Stimulated activated CD8-positive, alpha-beta memory T cell treated with anti-CD3 and anti-CD28 coated beads, Interleukin-12 subunit alpha, Interleukin-12 subunit beta, amount 100 ng/mL, for 1 hour (primary cell): ENCODE results near the gene BLTP2.
A peak's percentile ranks its signal among the peaks of the same experiment; 100 is the strongest.

ENCODE experiments used
- DNase-seq: peaks from one replicate; pipeline ENCODE4 v3.0.0-alpha.2; 2020; ENCODE audit warnings: low read depth

BLTP2 gene

GRCh38 chr17:28598799-28599310, 46.1 kb downstream of the BLTP2 start, which contains the start of gene SPAG5:
TSS of gene SPAG5 (minus strand) at chr17:28599025. CDS start at chr17:28598946, 79 bp downstream.
- peak; percentile 89 for DNase-seq

- no peak for DNase-seq
Measured at GRCh38 chr17:28598389-28598788, 46.6 kb downstream of the BLTP2 start.

DNA sequence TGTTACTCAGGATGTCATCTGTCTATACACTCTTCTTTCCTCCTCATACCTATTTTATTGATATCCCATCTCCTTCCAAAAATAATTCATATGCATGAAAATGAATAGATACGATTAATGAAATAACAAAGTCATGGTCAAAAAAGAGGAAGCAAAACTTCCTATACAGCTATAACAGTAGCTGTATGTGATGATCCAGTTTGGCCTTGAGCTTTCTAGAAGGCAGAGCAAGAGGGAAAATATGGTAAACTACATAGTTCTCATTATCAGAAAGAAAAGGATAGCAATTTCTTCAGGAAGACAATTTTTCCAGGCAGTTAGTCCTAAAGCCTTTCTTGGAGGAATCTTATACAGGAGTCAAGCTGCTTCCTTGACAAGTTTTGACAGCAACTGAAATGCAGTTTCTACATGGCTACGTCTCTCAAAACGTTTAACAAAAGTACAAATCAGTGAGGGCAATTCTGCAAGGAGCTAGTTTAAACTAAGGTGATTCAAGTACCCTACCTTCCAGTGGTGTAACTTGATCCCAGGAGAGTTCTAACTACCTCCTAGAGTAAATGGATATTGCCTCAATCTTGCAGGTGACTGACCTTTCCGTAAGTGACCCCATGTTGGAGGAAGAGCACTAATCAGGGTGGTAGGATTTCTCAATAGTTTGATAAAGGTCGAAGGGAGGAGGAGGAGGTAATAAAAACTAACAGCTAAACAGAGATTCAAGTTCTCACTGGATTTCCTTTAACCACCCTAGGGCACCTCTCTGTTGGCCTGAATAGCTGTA, 47.2 kb downstream of the BLTP2 start:
- no peak for DNase-seq
